Measurements from ENCODE around the gene STX16. TPM values are rescaled to one million over a fixed set of nuclear protein-coding genes. Genes with fewer than 3 reads are reported as not detected.

The STX16 gene
- polyA plus RNA-seq, 1 donor, result 91.9 TPM

GRCh38 chr20:58617158-58617557 lies 33.9 kb upstream of the STX16 start:
- no peak for DNase-seq

GRCh38 chr20:58618351-58619076 lies 32.6 kb upstream of the STX16 start:
- no peak for DNase-seq

- no peak for DNase-seq
These were observed 31.8 kb upstream of the STX16 start for GRCh38 chr20:58619077-58619863.

GRCh38 chr20:58619864-58620431 lies 31.1 kb upstream of the STX16 start:
- DNase-seq, result no peak

GRCh38 chr20:58621906-58622548 lies 29.1 kb upstream of the STX16 start:
- DNase-seq, result no peak

GRCh38 chr20:58622671-58623578 lies 28.2 kb upstream of the STX16 start:
- DNase-seq, result no peak

GRCh38 chr20:58623579-58624473 lies 27.3 kb upstream of the STX16 start:
- DNase-seq, result no peak

- DNase-seq, result no peak
These were observed 26.4 kb upstream of the STX16 start for GRCh38 chr20:58624687-58625086.

GRCh38 chr20:58625585-58625984 lies 25.5 kb upstream of the STX16 start:
- DNase-seq, result no peak

GRCh38 chr20:58626051-58626450 lies 25.0 kb upstream of the STX16 start:
- no peak for DNase-seq

GRCh38 chr20:58627212-58628072 lies 23.6 kb upstream of the STX16 start:
- DNase-seq, result no peak

GRCh38 chr20:58628491-58629214 lies 22.4 kb upstream of the STX16 start:
- no peak for DNase-seq

- no peak for DNase-seq
These were observed 21.9 kb upstream of the STX16 start for GRCh38 chr20:58629215-58629580.

- no peak for DNase-seq
These were observed 21.0 kb upstream of the STX16 start for GRCh38 chr20:58630063-58630462.

GRCh38 chr20:58633161-58634053 lies 17.7 kb upstream of the STX16 start:
- no peak for DNase-seq

- DNase-seq, result no peak
These were observed 17.0 kb upstream of the STX16 start for GRCh38 chr20:58634059-58634458.

GRCh38 chr20:58634521-58635278 lies 16.4 kb upstream of the STX16 start:
- DNase-seq, result peak; percentile 68
